Activated CD4-positive, CD25-positive, alpha-beta regulatory T cell treated with anti-CD3 and anti-CD28 coated beads, Interleukin-2, amount 50 U/mL, for 16 hours (primary cell): Measurements from ENCODE around the gene HLCS.

ENCODE experiments used
- DNase-seq: peaks from one replicate; pipeline ENCODE4 v3.0.0-alpha.2; 2020; ENCODE audit warnings: low read depth, low spot score

The HLCS gene

DNA sequence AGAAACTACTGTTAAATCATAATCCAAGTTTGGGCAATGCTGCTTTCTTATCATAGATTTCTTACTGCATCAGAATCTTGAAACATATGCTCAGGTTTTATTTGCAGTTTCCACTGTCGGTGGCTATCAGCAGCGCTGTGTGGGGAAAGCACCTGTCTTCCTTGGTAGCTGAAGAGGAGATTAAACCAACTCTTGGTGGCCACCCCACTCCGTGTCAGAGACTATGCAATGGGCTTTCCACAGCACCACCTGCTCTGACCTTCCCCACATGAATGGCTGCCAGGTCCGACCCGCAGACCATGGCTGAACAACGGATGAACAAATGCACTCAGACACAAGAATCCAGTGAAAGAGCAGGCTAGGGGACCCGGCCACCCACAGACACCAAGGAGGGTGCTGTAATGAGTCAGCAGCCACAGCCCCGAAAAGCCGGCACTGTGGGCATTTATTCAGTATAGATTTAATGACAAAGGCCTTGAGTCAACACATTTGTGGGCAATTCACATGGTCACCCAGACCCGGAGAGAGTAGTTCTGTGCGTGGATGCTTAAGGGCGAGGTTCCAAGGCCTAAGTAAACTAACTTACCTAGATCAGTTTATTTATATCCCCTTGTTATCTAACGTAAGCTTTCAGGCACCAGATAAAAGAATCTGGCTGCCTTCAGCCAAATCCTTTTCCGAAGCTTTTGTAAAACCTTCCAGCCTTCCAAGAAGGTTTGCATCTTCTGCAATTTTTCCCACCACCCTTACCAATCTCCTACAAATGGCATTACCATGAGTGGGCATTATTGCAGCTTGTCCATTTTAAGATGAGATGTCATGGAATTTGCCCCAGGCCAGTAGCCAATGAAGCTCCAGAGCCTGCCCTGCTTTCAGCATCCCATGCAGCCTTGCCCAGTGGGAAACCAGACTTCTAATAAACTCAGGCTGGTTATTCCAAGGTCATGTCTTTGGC is 82.7 kb downstream of the HLCS start:
- no peak for DNase-seq

- DNase-seq, result no peak
Measured at GRCh38 chr21:36882776-36883175, 83.7 kb downstream of the HLCS start.

DNA sequence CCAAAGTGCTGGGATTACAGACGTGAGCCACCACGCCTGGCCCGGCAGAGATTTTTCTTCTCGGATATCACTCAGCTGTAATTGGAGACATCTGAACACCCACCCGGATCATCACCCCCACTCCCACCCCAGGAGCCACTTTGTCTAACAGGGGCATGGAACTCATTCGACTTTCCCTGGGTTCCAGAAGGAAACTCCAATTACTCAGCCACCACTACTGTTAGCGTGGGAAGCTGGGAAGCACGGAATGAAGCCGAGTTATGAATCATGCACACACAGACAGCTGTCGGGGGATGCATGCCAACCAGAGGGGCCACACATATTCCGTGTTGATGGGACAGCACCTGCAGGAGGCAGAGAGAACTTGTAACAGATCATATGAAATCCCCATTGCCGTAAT is 85.2 kb downstream of the HLCS start:
- no peak for DNase-seq

- DNase-seq, result no peak
Measured at GRCh38 chr21:36879827-36880226, 86.6 kb downstream of the HLCS start.

- DNase-seq, result no peak
Measured at GRCh38 chr21:36877741-36878140, 88.7 kb downstream of the HLCS start.

DNA sequence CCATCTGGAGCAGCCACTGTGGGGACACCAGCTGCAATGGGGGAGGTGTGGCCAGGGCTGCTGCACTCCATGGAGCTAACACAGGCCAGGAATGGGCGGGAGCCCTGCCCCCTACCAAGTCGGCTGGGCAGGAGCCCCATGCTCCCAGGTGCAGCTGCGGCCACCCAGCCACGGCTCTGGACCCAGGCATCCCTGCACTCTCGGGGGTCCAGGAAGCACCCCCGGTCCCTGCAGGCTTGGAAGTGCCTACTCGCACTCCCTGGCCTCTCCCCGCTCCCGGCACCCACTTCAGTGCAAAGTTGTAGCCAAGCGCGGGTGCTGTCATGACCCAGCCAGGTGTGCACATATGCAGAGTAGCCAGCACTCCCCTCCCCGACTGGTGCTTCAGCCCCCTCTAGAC is 91.8 kb downstream of the HLCS start:
- DNase-seq, result no peak

DNA sequence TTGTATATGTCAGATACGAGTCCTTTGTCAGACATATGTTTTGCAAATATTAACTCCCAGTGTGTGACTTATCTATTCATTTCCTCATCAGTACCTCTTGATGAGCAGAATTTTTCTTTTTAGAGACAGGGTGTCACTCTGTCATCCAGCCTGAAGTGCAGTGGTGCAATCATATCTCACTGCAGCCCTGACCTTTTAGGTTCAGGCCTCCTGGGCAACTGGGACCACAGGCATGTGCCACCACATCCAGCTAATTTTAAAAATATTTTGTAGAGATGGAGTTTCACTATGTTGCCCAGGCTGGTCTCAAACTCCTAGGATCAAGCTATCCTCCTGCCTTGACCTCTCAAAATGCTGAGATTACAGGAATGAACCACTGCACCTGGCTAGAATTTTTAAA is 93.0 kb downstream of the HLCS start:
- DNase-seq, result no peak

DNA sequence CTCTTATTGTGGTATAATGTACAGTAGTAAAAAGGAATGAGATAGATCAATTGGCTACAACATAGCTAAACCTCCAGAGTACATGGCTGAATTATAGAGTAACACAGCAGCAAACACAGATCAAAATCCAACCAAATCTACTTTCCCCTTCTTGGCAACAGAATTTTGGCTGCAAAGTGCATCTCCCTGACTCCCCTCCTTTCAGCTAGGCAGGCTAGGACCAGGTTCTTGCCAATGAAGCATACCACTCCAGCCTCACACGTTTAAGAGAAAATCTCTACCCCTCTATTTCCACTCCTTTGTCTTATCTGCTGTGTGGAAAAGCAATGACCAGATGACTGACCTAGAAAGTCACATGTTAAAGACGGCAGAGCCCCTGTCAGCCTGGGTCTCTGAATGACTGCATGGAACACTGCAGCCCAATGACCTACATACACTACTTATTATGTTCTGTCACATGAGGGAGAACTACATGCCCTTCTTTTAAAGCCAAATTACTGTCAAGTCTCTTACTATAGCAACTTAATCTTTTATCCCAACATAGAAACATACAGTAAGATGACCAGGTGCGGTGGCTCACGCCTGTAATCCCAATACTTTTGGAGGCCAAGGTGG is 99.1 kb downstream of the HLCS start:
- no peak for DNase-seq

- no peak for DNase-seq
Measured at GRCh38 chr21:36866419-36866818, 100.0 kb downstream of the HLCS start.

DNA sequence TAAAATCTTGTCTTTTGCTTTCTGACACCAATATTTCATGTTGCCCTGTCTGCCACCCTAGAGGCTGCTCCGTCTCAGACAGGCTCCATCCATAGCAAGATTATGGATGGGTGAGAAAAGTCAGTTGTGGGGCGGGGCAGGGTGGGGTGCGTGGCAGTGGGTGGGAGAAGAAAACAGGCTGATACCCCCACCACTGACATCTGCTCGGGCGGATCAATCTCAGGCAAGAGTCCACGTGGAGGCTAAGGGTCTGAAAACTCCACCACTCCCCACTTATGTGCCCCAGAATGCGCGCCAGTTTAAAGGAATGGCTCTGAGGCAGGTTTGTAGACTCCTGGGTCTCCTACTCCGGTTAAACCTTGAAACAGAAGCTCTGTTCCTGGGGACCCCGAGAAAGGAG is 101.5 kb downstream of the HLCS start:
- DNase-seq, result no peak

DNA sequence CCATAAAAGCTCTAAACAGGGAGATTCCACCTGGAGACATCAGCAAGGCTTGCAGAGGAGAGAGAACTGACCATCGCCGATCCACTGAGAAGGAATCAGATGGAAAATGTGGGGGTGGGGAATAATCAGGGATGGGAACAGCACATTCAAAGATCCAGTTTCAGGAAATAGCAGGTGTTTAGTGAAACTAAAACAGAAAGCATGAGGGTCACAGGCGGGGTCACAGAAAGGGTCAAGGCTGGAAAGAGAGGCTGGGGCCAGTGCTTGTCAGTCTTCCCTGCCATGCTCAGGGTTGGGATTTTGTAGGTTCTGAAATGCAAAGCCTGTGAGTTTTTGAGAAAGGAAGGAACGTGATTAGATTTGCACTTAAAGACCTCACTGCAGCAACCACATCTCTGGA is 103.2 kb downstream of the HLCS start:
- no peak for DNase-seq

DNA sequence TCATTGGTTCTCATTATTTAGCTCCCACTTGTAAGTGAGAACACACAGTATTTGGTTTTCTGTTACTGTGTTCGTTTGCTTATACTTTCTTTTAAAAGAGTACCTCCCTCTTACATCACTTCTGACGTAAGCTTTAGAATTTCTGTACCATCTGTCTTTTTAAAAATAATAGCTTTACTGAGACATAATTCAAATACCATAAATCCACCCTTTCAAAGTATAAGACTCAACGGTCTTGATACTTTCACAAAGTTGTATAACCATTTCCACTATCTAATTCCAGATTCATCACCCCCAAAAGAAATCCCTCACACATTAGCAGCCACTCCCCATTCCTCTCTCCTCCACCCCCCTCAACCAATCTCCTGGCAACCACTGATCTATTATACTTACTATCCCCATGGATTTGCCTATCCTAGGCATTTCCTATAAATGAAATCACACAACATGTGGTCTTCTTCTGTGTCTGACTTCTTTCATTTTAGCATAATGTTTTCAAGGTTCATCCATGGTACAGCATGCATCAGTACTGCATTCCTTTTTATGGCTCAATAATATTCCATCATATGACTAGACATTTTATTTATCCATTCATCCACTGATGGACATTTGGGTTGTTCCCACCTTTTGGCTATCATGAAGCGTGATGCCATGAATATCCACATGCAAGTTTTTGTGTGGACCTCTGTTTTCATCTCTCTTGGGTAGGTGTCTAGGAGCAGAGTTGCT is 104.7 kb downstream of the HLCS start:
- no peak for DNase-seq

DNA sequence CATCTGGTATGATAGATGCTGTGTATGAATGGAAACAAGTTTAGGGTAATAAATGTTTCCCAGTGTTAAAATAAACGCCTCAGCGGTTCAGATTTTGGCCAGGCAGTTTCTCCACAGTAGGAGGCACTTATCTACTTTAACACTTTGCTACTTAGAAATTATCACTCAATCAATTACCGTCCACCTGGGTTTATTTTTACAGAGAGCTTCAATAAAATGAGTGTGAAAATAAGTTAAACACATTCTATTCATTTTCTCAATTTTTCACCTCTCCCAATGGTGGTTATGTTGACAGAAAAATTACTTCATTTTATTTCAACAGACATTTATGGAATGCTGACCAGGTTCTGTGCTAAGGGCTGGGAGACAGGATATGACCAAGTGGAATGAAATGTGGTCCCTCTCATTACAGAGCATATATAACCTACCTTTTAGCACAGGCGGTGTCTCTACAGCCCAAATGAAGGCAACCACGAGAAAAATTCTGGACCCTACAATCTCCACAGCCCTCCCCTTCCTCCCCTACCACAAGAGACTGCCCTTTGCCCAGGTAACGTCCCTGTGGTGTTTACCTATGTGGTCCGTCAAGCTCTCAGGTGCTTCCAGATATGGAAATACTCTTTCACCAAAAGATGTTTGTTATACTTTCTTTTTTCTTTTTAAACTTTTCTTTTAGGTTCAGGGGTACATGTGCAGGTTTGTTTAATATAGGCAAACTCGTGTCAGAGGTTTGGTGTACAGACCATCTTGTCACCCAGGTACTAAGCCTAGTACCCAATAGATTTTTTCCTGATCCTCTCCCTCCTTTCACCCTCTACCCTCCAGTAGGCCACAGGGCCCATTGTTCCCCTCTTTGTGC is 105.5 kb downstream of the HLCS start:
- DNase-seq, result no peak

DNA sequence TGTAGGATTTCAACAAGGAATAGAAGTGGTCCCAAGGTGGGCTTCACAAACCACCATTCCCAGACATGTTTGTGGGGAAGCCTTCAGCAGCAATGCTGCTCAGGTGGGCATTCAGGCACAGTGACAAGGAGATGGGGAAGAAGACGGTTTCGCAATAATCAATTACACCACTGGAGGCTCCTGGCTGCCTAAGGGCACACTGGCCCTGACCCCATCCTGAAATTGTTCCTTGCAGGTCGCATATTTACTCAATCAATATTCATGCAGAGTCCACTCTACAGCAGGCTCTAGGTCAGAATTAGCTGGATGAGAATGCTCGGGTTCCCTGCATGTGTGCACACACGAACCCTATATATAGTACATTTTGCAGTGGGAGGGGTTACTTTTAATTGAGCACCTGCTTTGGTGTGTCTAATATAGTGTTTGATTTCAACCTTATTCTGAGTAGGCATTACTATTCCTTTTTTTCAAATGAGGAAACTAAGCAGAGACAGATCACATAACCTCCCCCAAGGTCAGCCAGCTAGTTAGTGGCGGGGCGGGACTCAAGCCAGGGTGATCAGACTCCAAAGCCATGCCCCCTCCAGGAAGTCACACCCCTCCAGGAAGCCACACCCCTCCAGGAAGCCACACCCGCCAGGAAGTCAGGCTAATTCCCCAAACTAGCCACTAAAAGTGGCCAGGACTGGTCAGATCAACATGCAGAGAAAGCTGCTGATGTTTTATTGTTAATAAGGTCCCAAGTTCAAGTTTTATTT is 106.5 kb downstream of the HLCS start:
- no peak for DNase-seq

DNA sequence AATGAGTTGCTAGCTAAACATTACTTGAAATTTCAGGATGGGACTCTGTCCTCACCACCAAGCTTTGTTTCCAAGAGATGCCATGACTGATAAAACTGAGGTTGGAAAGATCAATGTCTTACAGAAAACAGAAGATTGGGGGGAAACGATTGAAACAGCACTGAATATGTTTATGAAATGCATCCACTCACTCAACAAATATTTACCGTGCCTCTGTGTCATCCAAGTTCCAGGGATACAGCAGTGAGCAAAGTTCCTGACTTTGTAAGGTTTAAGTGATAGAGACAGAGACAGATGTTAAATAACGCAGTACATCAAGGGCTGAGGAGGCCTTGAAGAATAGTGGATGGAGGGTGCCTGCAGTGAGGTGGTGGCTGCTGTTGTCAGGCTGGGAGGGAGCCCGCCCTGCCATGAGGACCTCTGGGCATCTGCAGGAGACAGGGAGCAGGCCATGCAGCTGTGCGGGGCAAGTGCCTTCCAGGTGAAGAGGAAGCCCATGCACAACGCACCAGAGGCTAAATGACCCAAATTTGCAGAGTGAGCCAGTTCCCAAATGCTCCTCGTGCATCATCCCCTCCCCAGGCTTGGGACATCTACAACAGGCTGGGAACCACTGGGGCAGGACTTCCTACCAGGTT is 108.0 kb downstream of the HLCS start:
- no peak for DNase-seq

DNA sequence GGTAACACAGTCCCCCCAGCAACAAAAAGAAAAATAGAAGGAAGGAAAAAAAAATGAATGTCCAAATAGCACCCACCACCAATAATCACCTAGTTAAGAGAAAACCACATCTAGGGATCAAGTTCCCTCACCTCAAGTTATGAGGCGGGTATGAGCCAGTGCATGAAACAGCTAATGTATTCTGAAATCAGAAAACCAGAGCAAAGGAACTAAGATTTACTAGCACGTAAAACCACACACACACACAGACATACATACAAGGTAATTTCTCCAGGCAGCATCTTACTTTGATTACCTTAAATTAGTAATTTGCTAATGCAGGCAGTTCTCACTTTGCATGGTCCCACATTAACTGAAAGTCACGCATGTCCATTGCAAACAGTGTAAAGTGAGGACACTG is 109.8 kb downstream of the HLCS start:
- DNase-seq, result no peak

GRCh38 chr21:36854391-36854790 is 112.1 kb downstream of the HLCS start:
- no peak for DNase-seq

GRCh38 chr21:36852864-36853263 is 113.6 kb downstream of the HLCS start:
- DNase-seq, result no peak

DNA sequence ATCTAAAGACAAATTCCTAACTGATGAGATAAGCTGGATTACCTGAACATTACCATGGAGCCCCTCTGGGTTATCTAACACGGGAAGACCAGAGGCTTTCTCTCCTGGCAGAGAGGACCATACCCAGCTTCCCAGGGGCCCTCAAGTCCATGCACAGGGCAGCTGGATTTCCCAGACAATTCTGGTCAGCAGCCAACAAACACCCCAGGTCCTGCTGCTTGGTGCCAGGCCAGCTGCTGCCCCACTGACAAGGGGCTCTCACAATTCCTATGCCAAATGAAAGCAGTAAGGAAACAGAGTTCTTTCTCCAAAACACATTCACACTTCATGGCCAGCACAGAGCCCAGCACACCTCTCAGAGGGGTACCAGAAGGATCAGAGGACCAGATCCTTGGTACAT is 114.2 kb downstream of the HLCS start:
- DNase-seq, result no peak

- no peak for DNase-seq
Measured at GRCh38 chr21:36851121-36851520, 115.3 kb downstream of the HLCS start.
